HG03460 (cell line): Measurements from ENCODE around the gene RCAN2.

ENCODE experiments used
- ATAC-seq: cut with Tn5 transposase; IDR thresholded peaks from one replicate; pipeline ENCODE4 v1.9.1; 2021; ENCODE audit not compliant: unreplicated experiment

Gene RCAN2

GRCh38 chr6:46293641-46294316 lies 197.5 kb downstream of the RCAN2 start:
- ATAC-seq, result peak; percentile 66

GRCh38 chr6:46291880-46292279 lies 199.4 kb downstream of the RCAN2 start:
- ATAC-seq, result no peak

GRCh38 chr6:46291275-46291633 lies 200.0 kb downstream of the RCAN2 start:
- no peak for ATAC-seq

GRCh38 chr6:46290421-46291274 lies 200.6 kb downstream of the RCAN2 start:
- no peak for ATAC-seq

- ATAC-seq, result no peak
Observed at GRCh38 chr6:46289898-46290297, 201.4 kb downstream of the RCAN2 start.

- no peak for ATAC-seq
Observed at GRCh38 chr6:46288835-46289234, 202.4 kb downstream of the RCAN2 start.

- no peak for ATAC-seq
Observed at GRCh38 chr6:46287681-46288080, 203.6 kb downstream of the RCAN2 start.

- ATAC-seq, result no peak
Observed at GRCh38 chr6:46287043-46287442, 204.2 kb downstream of the RCAN2 start.

- no peak for ATAC-seq
Observed at GRCh38 chr6:46284475-46284874, 206.8 kb downstream of the RCAN2 start.

GRCh38 chr6:46281110-46281509 lies 210.1 kb downstream of the RCAN2 start:
- ATAC-seq, result no peak

GRCh38 chr6:46279874-46280273 lies 211.4 kb downstream of the RCAN2 start:
- no peak for ATAC-seq

GRCh38 chr6:46276576-46277142 lies 214.6 kb downstream of the RCAN2 start:
- no peak for ATAC-seq

- no peak for ATAC-seq
Observed at GRCh38 chr6:46274502-46274901, 216.7 kb downstream of the RCAN2 start.

- ATAC-seq, result no peak
Observed at GRCh38 chr6:46273911-46274310, 217.3 kb downstream of the RCAN2 start.

- ATAC-seq, result no peak
Observed at GRCh38 chr6:46271728-46272127, 219.5 kb downstream of the RCAN2 start.

- ATAC-seq, result no peak
Observed at GRCh38 chr6:46271107-46271506, 220.1 kb downstream of the RCAN2 start.

GRCh38 chr6:46270336-46270735 lies 220.9 kb downstream of the RCAN2 start:
- ATAC-seq, result no peak

GRCh38 chr6:46269447-46270229 lies 221.6 kb downstream of the RCAN2 start:
- no peak for ATAC-seq

GRCh38 chr6:46267515-46267914 lies 223.7 kb downstream of the RCAN2 start:
- no peak for ATAC-seq

- ATAC-seq, result no peak
Observed at GRCh38 chr6:46265373-46265772, 225.9 kb downstream of the RCAN2 start.

- ATAC-seq, result no peak
Observed at GRCh38 chr6:46263707-46264086, 227.6 kb downstream of the RCAN2 start.
